HG03045 (cell line): ENCODE results near the gene NFS1.

Source experiments
- ATAC-seq: cut with Tn5 transposase; IDR thresholded peaks from one replicate; pipeline ENCODE4 v1.9.1; 2021; ENCODE audit warnings: mild to moderate bottlenecking, moderate library complexity; ENCODE audit not compliant: unreplicated experiment

The NFS1 gene

GRCh38 chr20:35680452-35681183 lies 18.5 kb downstream of the NFS1 start:
- ATAC-seq = no peak

GRCh38 chr20:35674921-35675320 lies 24.2 kb downstream of the NFS1 start:
- no peak for ATAC-seq

- ATAC-seq = no peak
These were observed 25.3 kb downstream of the NFS1 start for GRCh38 chr20:35673884-35674283.

- no peak for ATAC-seq
These were observed 29.5 kb downstream of the NFS1 start for GRCh38 chr20:35669681-35670080.

- no peak for ATAC-seq
These were observed 29.9 kb downstream of the NFS1 start for GRCh38 chr20:35669221-35669620.

- ATAC-seq = no peak
These were observed 33.2 kb downstream of the NFS1 start for GRCh38 chr20:35665949-35666288.

- peak; percentile 78 for ATAC-seq
These were observed 34.5 kb downstream of the NFS1 start, which contains the start of the genes CPNE1 and RBM12 for GRCh38 chr20:35664466-35665206. TSS of gene CPNE1 (minus strand) at chr20:35664900. CDS start at chr20:35632923, 31,977 bp downstream. TSS of gene RBM12 (minus strand) at chr20:35664900. CDS start at chr20:35655322, 9,578 bp downstream.

GRCh38 chr20:35663516-35664465 lies 35.4 kb downstream of the NFS1 start:
- peak; percentile 24 for ATAC-seq

GRCh38 chr20:35662551-35662950 lies 36.6 kb downstream of the NFS1 start:
- ATAC-seq = no peak

- ATAC-seq = no peak
These were observed 37.2 kb downstream of the NFS1 start for GRCh38 chr20:35661908-35662307.

GRCh38 chr20:35661053-35661452 lies 38.1 kb downstream of the NFS1 start:
- ATAC-seq = no peak

- ATAC-seq = no peak
These were observed 38.8 kb downstream of the NFS1 start for GRCh38 chr20:35660122-35660937.

GRCh38 chr20:35657271-35657670 lies 41.9 kb downstream of the NFS1 start:
- no peak for ATAC-seq

- ATAC-seq = no peak
These were observed 44.7 kb downstream of the NFS1 start for GRCh38 chr20:35654415-35654814.

GRCh38 chr20:35653893-35654292 lies 45.3 kb downstream of the NFS1 start:
- no peak for ATAC-seq

GRCh38 chr20:35653430-35653734 lies 45.8 kb downstream of the NFS1 start:
- no peak for ATAC-seq

- no peak for ATAC-seq
These were observed 46.3 kb downstream of the NFS1 start for GRCh38 chr20:35652641-35653429.

- no peak for ATAC-seq
These were observed 47.2 kb downstream of the NFS1 start for GRCh38 chr20:35651958-35652357.

- ATAC-seq = no peak
These were observed 48.5 kb downstream of the NFS1 start for GRCh38 chr20:35650632-35651031.

GRCh38 chr20:35648836-35649235 lies 50.3 kb downstream of the NFS1 start:
- ATAC-seq = no peak
